GM12872 (cell line): Measurements from ENCODE around the gene CTXND1.

Experiments
- TF ChIP-seq, protein P1 (sequence below): IDR thresholded peaks from 3 replicates; pipeline ENCODE4 v1.5.1; 2011; ENCODE audit warnings: low read depth, mild to moderate bottlenecking, low read length, moderate library complexity; ENCODE audit not compliant: insufficient read depth

CTXND1 gene

DNA sequence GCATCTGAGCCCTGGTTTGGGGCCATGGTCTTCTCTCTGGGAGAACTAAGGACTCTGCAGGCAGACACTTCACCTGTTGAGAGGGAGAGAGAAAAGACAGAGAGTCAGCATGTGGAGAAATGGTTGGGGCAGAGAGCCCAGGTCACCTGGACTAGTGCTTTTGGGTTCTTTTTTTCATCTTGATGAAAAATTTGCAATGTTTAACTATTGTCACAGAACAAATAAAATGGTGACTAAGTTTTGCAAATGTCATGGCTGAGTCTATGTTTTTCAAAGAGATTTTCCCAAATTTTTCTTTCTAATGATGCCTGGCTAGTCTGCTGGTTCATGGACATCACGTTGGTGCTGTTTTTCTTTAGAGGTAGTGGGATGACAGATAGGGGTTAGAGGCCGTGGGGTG lies 81.4 kb downstream of the CTXND1 start:
- TF ChIP-seq, protein P1, sequence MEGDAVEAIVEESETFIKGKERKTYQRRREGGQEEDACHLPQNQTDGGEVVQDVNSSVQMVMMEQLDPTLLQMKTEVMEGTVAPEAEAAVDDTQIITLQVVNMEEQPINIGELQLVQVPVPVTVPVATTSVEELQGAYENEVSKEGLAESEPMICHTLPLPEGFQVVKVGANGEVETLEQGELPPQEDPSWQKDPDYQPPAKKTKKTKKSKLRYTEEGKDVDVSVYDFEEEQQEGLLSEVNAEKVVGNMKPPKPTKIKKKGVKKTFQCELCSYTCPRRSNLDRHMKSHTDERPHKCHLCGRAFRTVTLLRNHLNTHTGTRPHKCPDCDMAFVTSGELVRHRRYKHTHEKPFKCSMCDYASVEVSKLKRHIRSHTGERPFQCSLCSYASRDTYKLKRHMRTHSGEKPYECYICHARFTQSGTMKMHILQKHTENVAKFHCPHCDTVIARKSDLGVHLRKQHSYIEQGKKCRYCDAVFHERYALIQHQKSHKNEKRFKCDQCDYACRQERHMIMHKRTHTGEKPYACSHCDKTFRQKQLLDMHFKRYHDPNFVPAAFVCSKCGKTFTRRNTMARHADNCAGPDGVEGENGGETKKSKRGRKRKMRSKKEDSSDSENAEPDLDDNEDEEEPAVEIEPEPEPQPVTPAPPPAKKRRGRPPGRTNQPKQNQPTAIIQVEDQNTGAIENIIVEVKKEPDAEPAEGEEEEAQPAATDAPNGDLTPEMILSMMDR = no peak

GRCh38 chr15:80169768-80170357 lies 82.2 kb downstream of the CTXND1 start:
- TF ChIP-seq, protein P1 = no peak

DNA sequence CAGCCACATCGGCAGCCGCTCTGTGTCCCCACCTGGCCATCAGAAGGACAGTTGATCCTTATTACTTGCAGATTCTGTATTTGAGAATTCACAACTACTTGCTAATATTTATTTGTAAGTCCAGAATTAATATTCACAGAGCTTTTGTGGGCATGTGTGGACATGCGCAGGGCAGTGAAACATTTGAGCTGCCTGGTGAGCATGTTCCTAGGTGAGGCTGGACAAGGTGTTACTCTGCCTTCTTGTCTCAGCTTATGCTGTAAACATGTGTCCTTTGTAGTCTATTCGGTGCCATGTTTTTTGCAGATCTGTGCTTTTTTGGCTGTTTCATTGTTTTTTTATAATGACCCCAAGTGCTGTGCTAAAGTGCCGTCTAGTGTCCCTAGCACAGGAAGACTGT lies 83.6 kb downstream of the CTXND1 start:
- TF ChIP-seq, protein P1 = no peak

GRCh38 chr15:80167936-80168335 lies 84.1 kb downstream of the CTXND1 start:
- TF ChIP-seq, protein P1 = no peak

- TF ChIP-seq, protein P1 = no peak
Measured at GRCh38 chr15:80163897-80164296, 88.1 kb downstream of the CTXND1 start.

DNA sequence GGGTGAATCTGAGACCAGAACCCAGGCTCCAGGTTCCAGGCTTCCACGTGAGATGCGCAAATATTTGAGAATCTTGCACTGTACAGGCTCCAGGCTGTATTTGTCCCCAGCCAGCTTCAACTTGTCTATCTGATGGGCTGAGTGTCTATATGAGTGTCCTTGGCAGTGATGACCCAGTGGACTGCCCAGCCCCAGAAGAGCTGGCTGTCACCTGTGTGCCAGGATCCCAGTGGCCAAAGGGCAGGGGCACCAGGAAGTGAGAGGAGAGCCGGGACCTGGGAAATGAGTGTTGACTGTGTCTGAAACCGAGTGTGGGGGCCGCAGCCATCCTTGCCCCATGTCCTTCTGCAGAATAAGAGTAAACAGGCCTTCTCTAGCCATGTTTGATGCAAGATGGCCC lies 88.8 kb downstream of the CTXND1 start:
- TF ChIP-seq, protein P1 = no peak

DNA sequence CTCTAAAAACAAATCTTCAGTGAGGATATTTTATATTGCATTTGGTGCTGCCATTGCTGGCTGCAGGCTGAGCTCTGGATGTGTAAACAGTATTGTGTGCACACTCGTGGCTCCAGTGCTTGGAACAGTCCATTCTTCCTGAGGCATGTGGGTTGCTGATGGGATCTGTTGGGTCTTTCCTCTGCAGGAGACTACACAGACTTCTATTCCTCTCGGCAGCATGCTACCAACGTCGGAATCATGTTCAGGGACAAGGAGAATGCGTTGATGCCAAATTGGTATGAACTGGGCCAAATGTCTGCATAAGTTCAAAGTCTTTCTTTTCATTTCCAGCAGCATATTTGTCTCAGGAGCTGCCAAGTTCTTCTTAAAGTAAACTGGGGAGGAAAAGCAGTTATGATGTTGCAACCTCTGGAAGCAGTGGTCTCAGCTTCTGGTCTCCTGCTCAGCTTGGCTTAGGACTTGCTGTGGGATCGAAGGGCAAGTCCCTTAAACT lies 89.9 kb downstream of the CTXND1 start:
- TF ChIP-seq, protein P1 = no peak
